Fibroblast of lung (primary cell): ENCODE data around the gene WBP11.

ENCODE experiments used
- CTCF ChIP-seq, 2 donors: IDR thresholded peaks in 1 of 2; conservative IDR thresholded peaks in 1 of 2; 1 replicate in 1 of 2; 2 replicates in 1 of 2; pipeline ENCODE4 v1.5.1; 2011 to 2012; ENCODE audit warnings: low read length in 2 of 2, control low read depth in 1 of 2, inconsistent platforms in 1 of 2, low read depth in 1 of 2, mild to moderate bottlenecking in 1 of 2
- EZH2 ChIP-seq: IDR thresholded peaks from 2 replicates; pipeline ENCODE4 v1.5.1; 2012; ENCODE audit warnings: low read length, control low read depth, mild to moderate bottlenecking; ENCODE audit errors: missing control alignments

- no peak for TF ChIP-seq CTCF (conservative IDR thresholded peaks at IDR 0.05 in 1 of 2, IDR thresholded peaks at IDR 0.05 in 1 of 2; ENCODE audit: low read depth in 1 of 2, low read length in 2 of 2)
- no peak for TF ChIP-seq EZH2
These were observed 36.0 kb upstream of the WBP11 start for GRCh38 chr12:14839262-14839661.
